ENCODE results near the gene WNT7A. TPM values are rescaled to one million over a fixed set of nuclear protein-coding genes. Genes with fewer than 3 reads are reported as not detected.
A peak's percentile ranks its signal among the peaks of the same experiment; 100 is the strongest.

WNT7A gene
- total RNA-seq, 4 donors from 2014 or later = 0.09 to 0.91 (median 0.73) TPM; not detected in 1

DNA sequence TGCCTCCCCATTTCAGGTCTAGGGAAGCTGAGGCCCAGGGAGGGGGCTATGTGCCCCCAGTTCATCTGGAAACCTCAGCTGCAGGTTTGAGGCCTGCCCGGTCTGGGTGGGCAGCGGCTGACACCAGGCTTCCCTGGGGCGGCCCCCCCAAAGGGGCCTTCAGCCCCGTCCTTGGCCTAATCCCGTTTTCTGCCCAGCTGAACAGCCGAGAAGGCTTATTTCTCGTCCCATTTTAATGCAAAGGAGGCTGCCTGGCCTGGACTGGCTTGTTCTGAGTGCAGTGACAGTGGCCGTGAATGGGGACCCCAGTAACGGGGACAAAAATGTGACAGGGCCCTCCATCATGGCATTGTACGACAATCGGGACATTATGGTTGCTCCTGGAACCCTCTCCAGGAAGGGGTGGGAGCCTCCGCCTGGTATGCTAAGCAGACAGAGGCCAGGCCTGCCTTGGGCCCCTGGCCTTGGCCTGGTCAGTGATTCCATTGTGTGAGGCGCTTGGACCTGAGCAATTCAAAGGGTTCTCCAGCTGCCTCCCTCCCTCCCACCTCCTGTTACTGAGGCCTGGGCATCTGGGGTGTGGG is 93.9 kb downstream of the WNT7A start:
- Histone ChIP-seq H3K9me3 (no peaks in the 10 kb centered on the region), H3K27me3 (peaks cover 0 to 85% (median 0%) of the 10 kb centered on the region in 4 donors), H3K4me1 (no peaks in the 10 kb centered on the region), H3K4me3 (no peak overlapping the region), H3K27ac (no peak overlapping the region), H3K36me3 (no peaks in the 10 kb centered on the region)
- no peak for TF ChIP-seq POLR2A (IDR thresholded peaks at IDR 0.05)
- TF ChIP-seq CTCF (IDR thresholded peaks at IDR 0.05) = no peak
- 94% methylated on average over 3 of the region's 13 CpGs; no CpG with 5 or more reads in 1 of the 2 donors for WGBS, 2 donors
- DNase-seq = no peak
- intact Hi-C loops (cut with DNase I) = no loop called here

DNA sequence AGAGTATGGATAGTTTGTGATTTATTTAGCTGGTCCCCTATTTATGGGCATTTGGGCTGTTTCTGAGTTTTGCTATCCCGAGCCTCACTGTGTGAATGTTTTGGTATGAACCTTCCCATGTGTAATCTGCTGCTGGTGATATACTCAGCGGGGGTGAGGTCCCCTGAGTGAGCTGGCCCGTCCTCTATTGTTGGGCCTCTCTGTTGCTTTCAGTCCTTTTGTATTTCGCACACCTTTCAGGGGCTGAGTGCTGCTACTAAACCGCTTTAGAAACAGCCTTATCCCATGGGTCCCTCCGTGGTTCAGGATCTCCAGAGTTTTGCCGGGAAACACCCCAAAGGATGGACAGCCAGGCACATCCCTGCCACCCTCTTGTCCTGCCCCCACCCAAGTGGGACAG is 94.5 kb downstream of the WNT7A start:
- no peaks in the 10 kb centered on the region for H3K9me3 ChIP-seq
- H3K27ac ChIP-seq = no peak overlapping the region
- TF ChIP-seq CTCF (IDR thresholded peaks at IDR 0.05) (no peak), POLR2A (IDR thresholded peaks at IDR 0.05) (no peak)
- no peaks in the 10 kb centered on the region for H3K4me1 ChIP-seq
- no peaks in the 10 kb centered on the region for H3K36me3 ChIP-seq
- DNase-seq = no peak
- intact Hi-C loops (cut with DNase I) = no loop called here
- peaks cover 0 to 87% (median 0%) of the 10 kb centered on the region in 4 donors for H3K27me3 ChIP-seq
- no peak overlapping the region for H3K4me3 ChIP-seq
- WGBS, 2 donors = 73 to 83% methylated on average over 7 of the region's 7 CpGs

GRCh38 chr3:13783476-13783875 is 96.4 kb downstream of the WNT7A start:
- TF ChIP-seq CTCF (IDR thresholded peaks at IDR 0.05) = no peak
- no peak for TF ChIP-seq POLR2A (IDR thresholded peaks at IDR 0.05)
- H3K27me3 ChIP-seq = peaks cover 0 to 72% (median 0%) of the 10 kb centered on the region in 4 donors
- H3K27ac ChIP-seq = no peak overlapping the region
- intact Hi-C loops (cut with DNase I) = no loop called here
- 51 to 63% methylated on average over 7 to 8 of the region's 8 CpGs for WGBS, 2 donors
- no peak for DNase-seq
- no peaks in the 10 kb centered on the region for H3K36me3 ChIP-seq
- no peaks in the 10 kb centered on the region for H3K4me1 ChIP-seq
- no peaks in the 10 kb centered on the region for H3K9me3 ChIP-seq
- H3K4me3 ChIP-seq = no peak overlapping the region

DNA sequence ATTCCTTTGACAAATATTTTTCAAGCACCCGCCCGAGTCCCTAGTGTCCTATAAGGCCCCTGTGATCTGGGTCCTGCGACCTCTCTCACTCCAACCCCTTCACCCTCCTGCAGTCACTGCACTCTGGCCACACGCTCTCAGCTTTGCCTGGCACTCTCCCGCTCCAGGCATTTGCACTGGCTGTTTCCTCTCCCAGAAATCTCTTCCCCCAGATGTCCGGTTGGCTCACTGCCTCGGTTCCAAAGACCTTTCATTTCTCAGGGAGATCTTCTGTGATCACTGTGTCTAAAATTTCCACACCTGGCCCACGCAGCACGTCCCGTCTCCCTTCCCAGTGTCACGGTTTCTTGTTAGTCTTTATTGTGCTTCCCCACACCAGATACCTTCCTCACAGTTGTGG is 97.4 kb downstream of the WNT7A start:
- 25 to 32% methylated on average over 11 of the region's 11 CpGs for WGBS, 2 donors
- peak overlapping the region in 1 of 4 donors; percentile 6 for H3K4me3 ChIP-seq
- H3K27ac ChIP-seq = no peak overlapping the region

DNA sequence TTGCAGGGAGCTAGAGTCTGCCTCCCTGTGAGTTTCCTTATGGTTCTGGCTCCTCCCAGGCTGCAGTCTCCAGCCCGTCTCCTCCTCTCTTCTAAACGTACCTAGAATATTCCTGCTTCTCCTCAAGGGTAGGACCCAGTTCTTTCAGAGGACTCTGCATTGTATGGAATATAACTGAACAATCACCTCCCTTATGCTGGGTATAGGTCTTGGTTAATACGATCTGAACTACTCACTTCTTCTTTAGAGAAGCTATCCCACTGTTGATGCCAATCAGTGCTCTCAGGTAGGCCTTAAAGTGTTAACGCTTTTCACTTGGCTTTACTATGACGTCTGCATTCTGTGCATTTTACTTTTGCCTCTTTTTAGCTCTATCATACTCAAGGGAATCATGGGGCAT is 98.5 kb downstream of the WNT7A start:
- intact Hi-C loops (cut with DNase I) = no loop called here
- TF ChIP-seq CTCF (IDR thresholded peaks at IDR 0.05) (no peak), POLR2A (IDR thresholded peaks at IDR 0.05) (no peak)
- 75 to 86% methylated on average over 5 of the region's 5 CpGs for WGBS, 2 donors
- Histone ChIP-seq H3K4me3 (no peak overlapping the region), H3K36me3 (no peaks in the 10 kb centered on the region), H3K9me3 (no peaks in the 10 kb centered on the region), H3K27me3 (peaks cover 0 to 55% (median 0%) of the 10 kb centered on the region in 4 donors), H3K27ac (no peak overlapping the region), H3K4me1 (no peaks in the 10 kb centered on the region)
- DNase-seq = no peak

More for the DNA sequence above, 97.4 kb downstream of the WNT7A start:
- no peaks in the 10 kb centered on the region for H3K4me1 ChIP-seq
- intact Hi-C loops (cut with DNase I) = no loop called here
- no peaks in the 10 kb centered on the region for H3K9me3 ChIP-seq
- H3K27me3 ChIP-seq = peaks cover 0 to 62% (median 0%) of the 10 kb centered on the region in 4 donors
- no peak for TF ChIP-seq POLR2A (IDR thresholded peaks at IDR 0.05)
- no peak for TF ChIP-seq CTCF (IDR thresholded peaks at IDR 0.05)
- H3K36me3 ChIP-seq = no peaks in the 10 kb centered on the region
- DNase-seq = no peak

Measured in esophagus squamous epithelium (tissue), 5 donors.